Natural killer cell (primary cell): ENCODE results near the gene IGFBP2. TPM values are rescaled to one million over a fixed set of nuclear protein-coding genes. Genes with fewer than 3 reads are reported as not detected.

Experiments
- ATAC-seq, 3 donors: fragments of 150-1000 bp in 2 of 3; fragments of 200-7000 bp in 1 of 3; cut with Tn5 transposase; 1 replicate in 1 of 3; 2 replicates in 2 of 3; pipeline ENCODE4 v1.10.0; 2021; ENCODE audit warnings: mild to moderate bottlenecking in 2 of 3, moderate library complexity in 2 of 3
- DNase-seq, 2 donors: peaks; one replicate each; pipeline versions ENCODE4 v3.0.0 to v3.0.0-alpha.2; 2013 to 2021; ENCODE audit warnings: mixed read lengths in 1 of 2
- H3K27ac ChIP-seq: one replicate; pipeline ENCODE4 v1.5.1; 2013; ENCODE audit warnings: mild to moderate bottlenecking, low read length
- H3K27me3 ChIP-seq: one replicate; pipeline ENCODE4 v1.6.1; 2013; ENCODE audit warnings: low read length; ENCODE audit not compliant: control insufficient read depth, insufficient read depth
- H3K36me3 ChIP-seq: one replicate; pipeline ENCODE4 v1.6.1; 2013; ENCODE audit warnings: low read length; ENCODE audit not compliant: control insufficient read depth, insufficient read depth
- H3K4me1 ChIP-seq: one replicate; pipeline ENCODE4 v1.6.1; 2013; ENCODE audit warnings: low read length; ENCODE audit not compliant: control insufficient read depth, insufficient read depth
- H3K4me3 ChIP-seq: one replicate; pipeline ENCODE4 v1.5.1; 2013; ENCODE audit warnings: low read length
- H3K9me3 ChIP-seq: one replicate; pipeline ENCODE4 v1.6.1; 2013; ENCODE audit warnings: low read length; ENCODE audit not compliant: control insufficient read depth, insufficient read depth
- H3K27ac Mint-ChIP-seq, 2 donors: one replicate each; pipeline ENCODE4 v1.8.0; 2022; ENCODE audit warnings: mild to moderate bottlenecking in 2 of 2, mixed read lengths in 2 of 2, moderate library complexity in 1 of 2
- H3K27me3 Mint-ChIP-seq, 2 donors: one replicate each; pipeline ENCODE4 v1.8.0; 2022; ENCODE audit warnings: low read depth in 2 of 2, mixed read lengths in 2 of 2
- H3K36me3 Mint-ChIP-seq: one replicate; pipeline ENCODE4 v1.8.0; 2022; ENCODE audit warnings: mixed read lengths
- H3K4me1 Mint-ChIP-seq, 2 donors: one replicate each; pipeline ENCODE4 v1.8.0; 2022; ENCODE audit warnings: mixed read lengths in 2 of 2
- H3K4me3 Mint-ChIP-seq: one replicate; pipeline ENCODE4 v1.8.0; 2022; ENCODE audit warnings: mild to moderate bottlenecking, moderate library complexity, mixed read lengths
- H3K9me3 Mint-ChIP-seq, 2 donors: one replicate each; pipeline ENCODE4 v1.8.0; 2022; ENCODE audit warnings: mixed read lengths in 2 of 2
- CTCF ChIP-seq: fragments of 200-600 bp; IDR thresholded peaks from one replicate; pipeline ENCODE4 v1.8.0; 2022; ENCODE audit warnings: antibody characterized with exemption
- WGBS: methylation state at CpG from one replicate; pipeline ENCODE4 v1.1.7; 2013; ENCODE audit warnings: missing lambda C conversion rate; ENCODE audit not compliant: insufficient coverage; 5-methylcytosine and 5-hydroxymethylcytosine counted together
- intact Hi-C: fragments of 100-400 bp; cut with micrococcal nuclease; formaldehyde crosslinking; loops from one replicate; pipeline ENCODE4 v1.14.2; 2022
- total RNA-seq, 4 donors: library from RNA; stranded (reverse); fragments of 120-200 nt in 1 of 4; gene quantifications; one replicate each; pipeline versions ENCODE4 v1.2.3 to v1.2.4, GENCODE V29; 2013 to 2022

The IGFBP2 gene
- total RNA-seq, 3 donors from 2014 or later (not counting 1 experiment from before 2014, with no cell fraction given) = 0.21 TPM; not detected in 2

- no peak overlapping the region for H3K27ac Mint-ChIP-seq
- H3K36me3 ChIP-seq = no peaks in the 10 kb centered on the region
Measured at GRCh38 chr2:216650626-216651257, 17.5 kb downstream of the IGFBP2 start.

GRCh38 chr2:216651351-216651881 lies 18.2 kb downstream of the IGFBP2 start:
- intact Hi-C loops = no loop called here
- H3K4me3 ChIP-seq = no peak overlapping the region
- TF ChIP-seq CTCF = no peak
- 99% methylated on average over 5 of the region's 6 CpGs for WGBS
- H3K27me3 ChIP-seq = no peaks in the 10 kb centered on the region
- H3K36me3 Mint-ChIP-seq = no peaks in the 10 kb centered on the region
- H3K27me3 Mint-ChIP-seq = peaks cover 13 to 31% of the 10 kb centered on the region in 2 donors
- H3K9me3 Mint-ChIP-seq = no peaks in the 10 kb centered on the region
- H3K4me1 Mint-ChIP-seq = peaks cover 0 to 9% of the 10 kb centered on the region in 2 donors
- H3K4me3 Mint-ChIP-seq = no peak overlapping the region
- no peak overlapping the region for H3K27ac Mint-ChIP-seq
- H3K9me3 ChIP-seq = no peaks in the 10 kb centered on the region
- ATAC-seq = no peak
- no peaks in the 10 kb centered on the region for H3K36me3 ChIP-seq
- H3K27ac ChIP-seq = no peak overlapping the region
- DNase-seq = no peak
- H3K4me1 ChIP-seq = no peaks in the 10 kb centered on the region

More at GRCh38 chr2:216650626-216651257, 17.5 kb downstream of the IGFBP2 start:
- intact Hi-C loops = no loop called here
- Mint-ChIP-seq H3K9me3 (no peaks in the 10 kb centered on the region), H3K4me1 (peaks cover 0 to 9% of the 10 kb centered on the region in 2 donors), H3K36me3 (no peaks in the 10 kb centered on the region), H3K27me3 (peaks cover 15 to 38% of the 10 kb centered on the region in 2 donors), H3K4me3 (no peak overlapping the region)
- no peaks in the 10 kb centered on the region for H3K9me3 ChIP-seq
- H3K4me3 ChIP-seq = no peak overlapping the region
- no peak for TF ChIP-seq CTCF
- DNase-seq (no peak), ATAC-seq (no peak)
- H3K27me3 ChIP-seq = no peaks in the 10 kb centered on the region
- H3K27ac ChIP-seq = no peak overlapping the region
- WGBS = 97% methylated on average over 3 of the region's 3 CpGs
- no peaks in the 10 kb centered on the region for H3K4me1 ChIP-seq

- H3K4me3 ChIP-seq = no peak overlapping the region
- no peaks in the 10 kb centered on the region for H3K27me3 ChIP-seq
- Mint-ChIP-seq H3K36me3 (no peaks in the 10 kb centered on the region), H3K4me1 (peaks cover 0 to 9% of the 10 kb centered on the region in 2 donors), H3K9me3 (no peaks in the 10 kb centered on the region), H3K4me3 (no peak overlapping the region), H3K27ac (no peak overlapping the region), H3K27me3 (peaks cover 10 to 28% of the 10 kb centered on the region in 2 donors)
- H3K36me3 ChIP-seq = no peaks in the 10 kb centered on the region
- H3K4me1 ChIP-seq = no peaks in the 10 kb centered on the region
- no peaks in the 10 kb centered on the region for H3K9me3 ChIP-seq
- TF ChIP-seq CTCF = no peak
- no peak overlapping the region for H3K27ac ChIP-seq
- ATAC-seq (no peak), DNase-seq (no peak)
- WGBS = 83% methylated on average over 4 of the region's 4 CpGs
- intact Hi-C loops = no loop called here
Measured at GRCh38 chr2:216652566-216652965, 19.3 kb downstream of the IGFBP2 start.
